PFSK-1 (cell line): Measurements from ENCODE around the gene TRABD2A.

Source experiments
- FOXP2 ChIP-seq: optimal IDR thresholded peaks from 2 replicates; pipeline ENCODE3; 2011; ENCODE audit warnings: borderline replicate concordance, control low read depth, inconsistent platforms; ENCODE audit not compliant: insufficient read depth; ENCODE audit errors: extremely low read length, extremely low read depth
- POLR2AphosphoS5 ChIP-seq: IDR thresholded peaks from 2 replicates; pipeline ENCODE4 v1.6.1; 2012; ENCODE audit warnings: low read depth, mild to moderate bottlenecking, control low read depth, low read length, moderate library complexity
- SIN3A ChIP-seq: IDR thresholded peaks from 2 replicates; pipeline ENCODE4 v1.6.1; 2012; ENCODE audit warnings: mild to moderate bottlenecking, low read length, moderate library complexity, borderline replicate concordance; ENCODE audit not compliant: insufficient read depth
- TAF1 ChIP-seq: IDR thresholded peaks from 2 replicates; pipeline ENCODE4 v1.6.1; 2012; ENCODE audit warnings: low read length, control low read depth, borderline replicate concordance; ENCODE audit not compliant: insufficient read depth
- TF ChIP-seq, protein P1 (sequence below), 2 experiments: IDR thresholded peaks; 2 replicates each; pipeline versions ENCODE4 v1.6.1 to v1.8.0; 2011 to 2012; ENCODE audit warnings: low read depth in 2 of 2, low read length in 2 of 2, control low read depth in 1 of 2, inconsistent platforms in 1 of 2, mild to moderate bottlenecking in 1 of 2, moderate library complexity in 1 of 2; ENCODE audit not compliant: insufficient read depth in 1 of 2

Gene TRABD2A

DNA sequence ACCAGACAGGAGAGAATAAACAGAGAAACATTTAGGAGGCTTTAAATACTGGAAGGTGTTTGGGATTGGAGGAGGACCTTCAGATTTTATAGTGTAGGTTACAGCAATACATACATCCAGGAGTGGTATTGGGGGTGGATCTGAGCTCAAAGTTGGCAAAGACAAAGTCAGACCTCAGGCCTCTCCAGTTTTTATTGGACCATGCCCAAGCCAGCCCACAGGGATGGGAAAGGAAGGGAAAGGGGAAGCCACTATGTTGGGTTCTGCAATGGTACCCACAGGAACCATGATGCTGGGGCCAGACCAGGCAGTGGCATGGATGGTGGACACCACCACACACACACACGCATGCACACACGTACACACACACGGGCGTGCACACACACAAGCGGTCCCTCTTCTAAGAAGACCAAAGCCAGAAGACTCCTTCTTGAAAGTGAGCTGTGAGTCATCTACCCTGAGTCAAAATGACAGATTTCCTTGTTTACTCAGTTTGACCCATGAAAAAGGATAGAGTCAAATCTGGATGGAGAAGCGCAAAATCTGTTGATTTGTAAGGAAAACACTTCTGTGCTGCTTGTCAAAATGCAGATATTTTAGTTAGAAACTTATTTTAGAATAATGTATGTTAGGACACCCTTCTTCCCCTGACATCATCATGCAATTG is 87.9 kb downstream of the TRABD2A start:
- TF ChIP-seq, protein P1, sequence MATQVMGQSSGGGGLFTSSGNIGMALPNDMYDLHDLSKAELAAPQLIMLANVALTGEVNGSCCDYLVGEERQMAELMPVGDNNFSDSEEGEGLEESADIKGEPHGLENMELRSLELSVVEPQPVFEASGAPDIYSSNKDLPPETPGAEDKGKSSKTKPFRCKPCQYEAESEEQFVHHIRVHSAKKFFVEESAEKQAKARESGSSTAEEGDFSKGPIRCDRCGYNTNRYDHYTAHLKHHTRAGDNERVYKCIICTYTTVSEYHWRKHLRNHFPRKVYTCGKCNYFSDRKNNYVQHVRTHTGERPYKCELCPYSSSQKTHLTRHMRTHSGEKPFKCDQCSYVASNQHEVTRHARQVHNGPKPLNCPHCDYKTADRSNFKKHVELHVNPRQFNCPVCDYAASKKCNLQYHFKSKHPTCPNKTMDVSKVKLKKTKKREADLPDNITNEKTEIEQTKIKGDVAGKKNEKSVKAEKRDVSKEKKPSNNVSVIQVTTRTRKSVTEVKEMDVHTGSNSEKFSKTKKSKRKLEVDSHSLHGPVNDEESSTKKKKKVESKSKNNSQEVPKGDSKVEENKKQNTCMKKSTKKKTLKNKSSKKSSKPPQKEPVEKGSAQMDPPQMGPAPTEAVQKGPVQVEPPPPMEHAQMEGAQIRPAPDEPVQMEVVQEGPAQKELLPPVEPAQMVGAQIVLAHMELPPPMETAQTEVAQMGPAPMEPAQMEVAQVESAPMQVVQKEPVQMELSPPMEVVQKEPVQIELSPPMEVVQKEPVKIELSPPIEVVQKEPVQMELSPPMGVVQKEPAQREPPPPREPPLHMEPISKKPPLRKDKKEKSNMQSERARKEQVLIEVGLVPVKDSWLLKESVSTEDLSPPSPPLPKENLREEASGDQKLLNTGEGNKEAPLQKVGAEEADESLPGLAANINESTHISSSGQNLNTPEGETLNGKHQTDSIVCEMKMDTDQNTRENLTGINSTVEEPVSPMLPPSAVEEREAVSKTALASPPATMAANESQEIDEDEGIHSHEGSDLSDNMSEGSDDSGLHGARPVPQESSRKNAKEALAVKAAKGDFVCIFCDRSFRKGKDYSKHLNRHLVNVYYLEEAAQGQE (IDR thresholded peaks at IDR 0.05; ENCODE audit: insufficient read depth in 1 of 2, low read depth in 2 of 2, low read length in 2 of 2) = no peak
- TF ChIP-seq FOXP2 (no peak), POLR2AphosphoS5 (no peak), TAF1 (no peak)

DNA sequence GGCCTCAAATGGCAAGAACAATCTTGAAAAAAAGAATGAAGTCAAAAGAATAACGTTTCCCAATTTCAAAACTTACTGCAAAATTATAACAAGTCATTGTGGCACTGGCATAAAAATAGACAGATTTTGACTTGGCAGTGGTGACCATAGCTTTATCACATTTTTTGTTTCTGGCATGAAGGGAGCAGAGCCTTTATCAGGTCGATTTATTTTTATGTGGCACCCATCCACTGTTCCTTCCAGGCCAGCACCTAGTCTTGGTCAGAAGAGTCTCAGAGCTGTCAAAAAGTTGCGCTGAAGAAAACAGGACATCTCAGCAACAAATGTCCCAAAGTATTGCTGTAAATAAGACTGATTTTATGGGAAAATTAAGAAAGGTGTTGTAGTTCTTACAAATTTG is 92.4 kb downstream of the TRABD2A start:
- TF ChIP-seq FOXP2 = no peak
- TF ChIP-seq SIN3A = no peak
- no peak for TF ChIP-seq TAF1
- TF ChIP-seq POLR2AphosphoS5 = no peak
- TF ChIP-seq, protein P1 (IDR thresholded peaks at IDR 0.05; ENCODE audit: insufficient read depth in 1 of 2, low read depth in 2 of 2, low read length in 2 of 2) = no peak

DNA sequence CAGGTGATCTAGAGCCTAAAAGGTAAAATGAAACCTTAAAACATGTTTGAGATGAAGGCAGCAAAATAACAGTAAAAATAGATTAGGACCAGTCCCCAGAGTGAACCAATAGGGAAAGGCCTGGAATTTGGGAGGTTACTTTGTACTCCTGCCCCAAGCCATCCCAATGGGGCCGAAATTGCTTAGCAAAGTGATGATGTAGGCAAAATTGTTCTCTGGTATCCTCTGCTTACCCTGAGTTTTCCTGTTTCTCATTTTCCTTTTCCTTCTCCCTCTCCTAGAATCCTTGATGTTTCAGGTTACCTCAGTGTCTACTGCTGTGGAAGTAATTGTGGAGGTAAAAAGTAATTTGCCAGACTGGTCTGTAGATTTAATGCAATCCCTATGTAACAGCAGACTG is 92.9 kb downstream of the TRABD2A start:
- TF ChIP-seq, protein P1 (IDR thresholded peaks at IDR 0.05; ENCODE audit: insufficient read depth in 1 of 2, low read depth in 2 of 2, low read length in 2 of 2) = no peak

- TF ChIP-seq SIN3A (no peak), FOXP2 (no peak), POLR2AphosphoS5 (no peak), TAF1 (no peak)
- TF ChIP-seq, protein P1 (IDR thresholded peaks at IDR 0.05; ENCODE audit: insufficient read depth in 1 of 2, low read depth in 2 of 2, low read length in 2 of 2) = no peak
These were observed 94.3 kb downstream of the TRABD2A start for GRCh38 chr2:84786601-84787000.

- TF ChIP-seq POLR2AphosphoS5 = no peak
- TF ChIP-seq TAF1 = no peak
- TF ChIP-seq SIN3A = no peak
- TF ChIP-seq, protein P1 (IDR thresholded peaks at IDR 0.05; ENCODE audit: insufficient read depth in 1 of 2, low read depth in 2 of 2, low read length in 2 of 2) = no peak
- TF ChIP-seq FOXP2 = no peak
These were observed 94.9 kb downstream of the TRABD2A start for GRCh38 chr2:84785950-84786349.
